ENCODE results near the gene MAML3.

MAML3 gene

GRCh38 chr4:140046543-140046942 is 107.4 kb downstream of the MAML3 start:
- DNase-seq (ENCODE audit: low read depth, low spot score), result no peak

GRCh38 chr4:140046016-140046415 is 108.0 kb downstream of the MAML3 start:
- no peak for DNase-seq (ENCODE audit: low read depth, low spot score)

- DNase-seq (ENCODE audit: low read depth, low spot score), result no peak
Observed at GRCh38 chr4:140044337-140044902, 109.6 kb downstream of the MAML3 start.

GRCh38 chr4:140042634-140043033 is 111.3 kb downstream of the MAML3 start:
- no peak for DNase-seq (ENCODE audit: low read depth, low spot score)

GRCh38 chr4:140038031-140038533 is 115.9 kb downstream of the MAML3 start:
- DNase-seq (ENCODE audit: low read depth, low spot score), result no peak

- DNase-seq (ENCODE audit: low read depth, low spot score), result no peak
Observed at GRCh38 chr4:140037353-140038030, 116.5 kb downstream of the MAML3 start.

- DNase-seq (ENCODE audit: low read depth, low spot score), result no peak
Observed at GRCh38 chr4:140031706-140032105, 122.3 kb downstream of the MAML3 start.

GRCh38 chr4:140031061-140031460 is 122.9 kb downstream of the MAML3 start:
- DNase-seq (ENCODE audit: low read depth, low spot score), result no peak

- no peak for DNase-seq (ENCODE audit: low read depth, low spot score)
Observed at GRCh38 chr4:140028676-140029517, 125.1 kb downstream of the MAML3 start.

- no peak for DNase-seq (ENCODE audit: low read depth, low spot score)
Observed at GRCh38 chr4:140028101-140028500, 125.9 kb downstream of the MAML3 start.

- DNase-seq (ENCODE audit: low read depth, low spot score), result no peak
Observed at GRCh38 chr4:140027101-140027500, 126.9 kb downstream of the MAML3 start.

GRCh38 chr4:140025470-140025869 is 128.5 kb downstream of the MAML3 start:
- no peak for DNase-seq (ENCODE audit: low read depth, low spot score)

GRCh38 chr4:140020457-140021361 is 133.3 kb downstream of the MAML3 start:
- DNase-seq (ENCODE audit: low read depth, low spot score), result no peak

- no peak for DNase-seq (ENCODE audit: low read depth, low spot score)
Observed at GRCh38 chr4:140019619-140020347, 134.2 kb downstream of the MAML3 start.

- DNase-seq (ENCODE audit: low read depth, low spot score), result no peak
Observed at GRCh38 chr4:140018931-140019618, 134.9 kb downstream of the MAML3 start.

- no peak for DNase-seq (ENCODE audit: low read depth, low spot score)
Observed at GRCh38 chr4:140014284-140014683, 139.7 kb downstream of the MAML3 start.

- no peak for DNase-seq (ENCODE audit: low read depth, low spot score)
Observed at GRCh38 chr4:140012688-140013486, 141.1 kb downstream of the MAML3 start.

- no peak for DNase-seq (ENCODE audit: low read depth, low spot score)
Observed at GRCh38 chr4:140005699-140006098, 148.3 kb downstream of the MAML3 start.

- DNase-seq (ENCODE audit: low read depth, low spot score), result no peak
Observed at GRCh38 chr4:140004922-140005627, 148.9 kb downstream of the MAML3 start.

Data from activated CD4-positive, CD25-positive, alpha-beta regulatory T cell treated with anti-CD3 and anti-CD28 coated beads, Interleukin-2, amount 50 U/mL, for 16 hours (primary cell).